GM19193 (cell line): ENCODE data around the gene HOXB3.

Experiments used
- POLR2A ChIP-seq: IDR thresholded peaks from 4 replicates; pipeline ENCODE4 v1.6.1; 2011; ENCODE audit not compliant: insufficient read depth, insufficient read length; ENCODE audit errors: extremely low read depth

The HOXB3 gene

DNA sequence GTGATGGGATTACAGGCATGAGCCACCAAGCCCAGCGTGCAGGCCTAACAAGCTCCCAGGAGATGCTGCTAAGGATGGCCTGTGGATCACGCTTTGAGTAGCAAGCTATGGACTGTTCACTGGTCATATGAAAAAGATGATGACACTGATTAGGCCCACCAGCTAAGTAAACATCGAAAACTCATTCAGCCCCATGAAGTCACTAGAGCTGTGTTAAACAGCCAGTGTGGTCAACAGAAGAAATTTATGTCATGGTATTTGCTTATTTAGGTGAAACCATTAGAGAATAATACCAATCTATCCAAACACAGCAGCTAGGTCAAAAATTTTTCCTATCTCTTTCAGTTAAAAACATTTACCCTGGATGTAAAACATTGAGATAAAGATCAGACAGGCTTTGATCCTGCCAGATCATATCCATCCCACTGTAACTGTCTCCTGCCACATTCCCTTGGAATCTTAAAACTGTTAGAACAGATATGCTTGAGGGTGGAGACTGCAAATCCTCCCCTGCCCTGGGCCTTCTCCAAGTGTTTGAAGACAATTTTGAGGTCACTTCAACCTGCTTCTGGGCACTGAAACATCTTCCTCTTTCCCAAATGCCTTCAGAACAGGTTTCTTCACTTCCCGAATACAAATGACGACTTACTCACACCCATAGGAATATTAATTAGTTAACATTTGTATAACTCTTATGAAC, 90.2 kb downstream of the HOXB3 start:
- no peak for TF ChIP-seq POLR2A

DNA sequence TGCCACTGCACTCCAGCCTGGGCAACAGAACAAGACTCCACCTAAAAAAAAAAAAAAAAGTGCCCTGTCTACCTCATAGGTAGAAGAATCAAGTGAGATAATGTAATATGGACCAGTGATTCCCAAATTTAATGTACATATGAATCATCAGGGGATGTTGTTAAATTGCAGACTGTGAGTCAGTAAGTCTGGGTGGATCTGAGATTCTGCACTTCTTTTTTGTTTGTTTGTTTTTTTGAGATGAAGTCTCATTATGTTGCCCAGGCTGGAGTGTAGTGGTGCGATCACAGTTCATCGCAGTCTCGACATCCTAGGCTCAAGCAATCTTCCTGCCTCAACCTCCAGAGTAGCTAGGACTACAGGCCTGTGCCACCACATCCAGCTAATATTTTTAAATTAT, 90.8 kb downstream of the HOXB3 start:
- TF ChIP-seq POLR2A, result no peak
